Lower leg skin (tissue), 4 donors: ENCODE results near the gene OR52J3. TPM values are rescaled to one million over a fixed set of nuclear protein-coding genes. Genes with fewer than 3 reads are reported as not detected.
"Not testable (repeated sequence)": the region's sequence is repeated elsewhere in the genome, so short reads cannot be mapped to it uniquely, and the experiment has no call there.

Experiments used
- DNase-seq, 2 donors: peaks; one replicate each; pipeline ENCODE4 v3.0.0-alpha.2; 2019; ENCODE audit warnings: low spot score in 2 of 2
- H3K4me3 ChIP-seq: fragments of 200-600 bp; sonication (generic); 2 replicates; pipeline ENCODE4 v1.5.1; 2017; ENCODE audit warnings: mild to moderate bottlenecking, low read depth; ENCODE audit not compliant: poor library complexity, severe bottlenecking
- CTCF ChIP-seq, 3 donors: fragments of 450-650 bp; IDR thresholded peaks; one replicate each; pipeline ENCODE4 v1.5.1; 2016; ENCODE audit warnings: antibody characterized with exemption in 3 of 3, mild to moderate bottlenecking in 3 of 3, moderate library complexity in 2 of 3
- POLR2A ChIP-seq, 2 donors: fragments of 450-650 bp; IDR thresholded peaks; one replicate each; pipeline ENCODE4 v1.6.1; 2016 to 2017; ENCODE audit warnings: antibody characterized with exemption in 2 of 2, mild to moderate bottlenecking in 1 of 2, moderate library complexity in 1 of 2
- WGBS, 2 donors: methylation state at CpG; one replicate each; pipeline ENCODE4 v1.1.5; 2018; 5-methylcytosine and 5-hydroxymethylcytosine counted together
- intact Hi-C: fragments of 100-400 bp; cut with DNase I; formaldehyde crosslinking; loops from one replicate; pipeline ENCODE4 v1.15.0; 2023; ENCODE audit warnings: low total_unique reads
- total RNA-seq, 4 donors: library from RNA; depleted of rRNA; stranded (reverse); fragments of >200 nt; gene quantifications; one replicate each; pipeline ENCODE4 v1.1.0, GENCODE V29; 2016

The OR52J3 gene
- total RNA-seq, 4 donors from 2014 or later, result not detected

- intact Hi-C loops, result no loop called here
- no peak for TF ChIP-seq POLR2A (IDR thresholded peaks at IDR 0.05)
- TF ChIP-seq CTCF (IDR thresholded peaks at IDR 0.05), result no peak
Measured at GRCh38 chr11:5043380-5043779, 2.9 kb upstream of the OR52J3 start.

GRCh38 chr11:5046754-5047330, 516 bp downstream of the OR52J3 start:
- TF ChIP-seq CTCF (IDR thresholded peaks at IDR 0.05) (no peak), POLR2A (IDR thresholded peaks at IDR 0.05) (no peak)
- intact Hi-C loops, result no loop called here
- WGBS, 2 donors, result 84 to 87% methylated on average over 15 of the region's 15 CpGs

More at GRCh38 chr11:5043380-5043779, 2.9 kb upstream of the OR52J3 start:
- no peak for DNase-seq
- WGBS, 2 donors, result 56 to 69% methylated on average over 2 of the region's 2 CpGs
- H3K4me3 ChIP-seq, result no peak overlapping the region

GRCh38 chr11:5058679-5059078, 12.4 kb downstream of the OR52J3 start:
- H3K4me3 ChIP-seq, DNase-seq: not testable (repeated sequence)
- WGBS, 2 donors, result 58 to 59% methylated on average over 5 of the region's 5 CpGs
- intact Hi-C loops, result loop anchor here (2.0 kb wide), 1 partner anchor 40 kb away; no protein-coding TSS in a partner anchor

More at GRCh38 chr11:5046754-5047330, 516 bp downstream of the OR52J3 start:
- H3K4me3 ChIP-seq, result no peak overlapping the region
- no peak for DNase-seq

GRCh38 chr11:5059391-5059790, 13.1 kb downstream of the OR52J3 start, which contains the start of gene OR52E2:
Gene OR52E2 (minus strand): TSS chr11:5059627. CDS start chr11:5059627, 0 bp downstream.
- WGBS, 2 donors, result 55 to 71% methylated on average over 3 of the region's 3 CpGs

GRCh38 chr11:5065027-5065426, 18.7 kb downstream of the OR52J3 start:
- 19 to 21% methylated on average over 1 of the region's 1 CpG for WGBS, 2 donors
- H3K4me3 ChIP-seq, result no peak overlapping the region
- TF ChIP-seq POLR2A (IDR thresholded peaks at IDR 0.05) (no peak), CTCF (IDR thresholded peaks at IDR 0.05) (no peak)
- intact Hi-C loops, result no loop called here
- no peak for DNase-seq

More at GRCh38 chr11:5059391-5059790, 13.1 kb downstream of the OR52J3 start, which contains the start of gene OR52E2:
- TF ChIP-seq CTCF (IDR thresholded peaks at IDR 0.05) (no peak), POLR2A (IDR thresholded peaks at IDR 0.05) (no peak)
- intact Hi-C loops, result loop anchor here (2.0 kb wide), 1 partner anchor 39 kb away; no protein-coding TSS in a partner anchor
- H3K4me3 ChIP-seq, result no peak within 1 kb of the TSS
- DNase-seq, result no peak

GRCh38 chr11:5069272-5069671, 22.9 kb downstream of the OR52J3 start, which contains the start of gene OR52E1:
Gene OR52E1 (plus strand): TSS chr11:5069572.
- DNase-seq, result no peak
- 63 to 68% methylated on average over 3 of the region's 3 CpGs for WGBS, 2 donors
- no peak within 1 kb of the TSS for H3K4me3 ChIP-seq
- TF ChIP-seq CTCF (IDR thresholded peaks at IDR 0.05), result no peak
- TF ChIP-seq POLR2A (IDR thresholded peaks at IDR 0.05), result no peak
- intact Hi-C loops, result no loop called here
